Head of caudate nucleus (tissue), 42 donors: ENCODE results near the gene PLCG2.
A peak's percentile ranks its signal among the peaks of the same experiment; 100 is the strongest.
"Not testable (repeated sequence)": the region's sequence is repeated elsewhere in the genome, so short reads cannot be mapped to it uniquely, and the experiment has no call there.

ENCODE experiments used
- DNase-seq, 42 donors: peaks; one replicate each; pipeline versions ENCODE4 v3.0.0 to v3.0.0-alpha.2; 2020 to 2021; ENCODE audit warnings: mixed read lengths in 7 of 42
- intact Hi-C: fragments of 100-400 bp; cut with DNase I; formaldehyde crosslinking; loops from one replicate; pipeline ENCODE4 v1.15.0; 2022

PLCG2 gene

GRCh38 chr16:81784072-81784795 is 5.1 kb downstream of the PLCG2 start:
- no peak for DNase-seq

GRCh38 chr16:81785138-81785924 is 6.2 kb downstream of the PLCG2 start:
- intact Hi-C loops: no loop called here

More at GRCh38 chr16:81784072-81784795, 5.1 kb downstream of the PLCG2 start:
- intact Hi-C loops: no loop called here

GRCh38 chr16:81786321-81786720 is 7.2 kb downstream of the PLCG2 start:
- intact Hi-C loops: no loop called here
- DNase-seq: no peak

More at GRCh38 chr16:81785138-81785924, 6.2 kb downstream of the PLCG2 start:
- DNase-seq: no peak

GRCh38 chr16:81786868-81787267 is 7.8 kb downstream of the PLCG2 start:
- no peak for DNase-seq
- intact Hi-C loops: no loop called here

GRCh38 chr16:81787659-81788058 is 8.6 kb downstream of the PLCG2 start:
- intact Hi-C loops: no loop called here
- DNase-seq: no peak

GRCh38 chr16:81790277-81790676 is 11.2 kb downstream of the PLCG2 start:
- DNase-seq: no peak
- intact Hi-C loops: no loop called here

- no peak for DNase-seq
These were observed 11.8 kb downstream of the PLCG2 start for GRCh38 chr16:81790830-81791435.

GRCh38 chr16:81792828-81793227 is 13.7 kb downstream of the PLCG2 start:
- no peak for DNase-seq
- intact Hi-C loops: no loop called here

More at GRCh38 chr16:81790830-81791435, 11.8 kb downstream of the PLCG2 start:
- intact Hi-C loops: no loop called here

GRCh38 chr16:81795193-81795592 is 16.1 kb downstream of the PLCG2 start:
- intact Hi-C loops: no loop called here
- DNase-seq: no peak

GRCh38 chr16:81796035-81796434 is 16.9 kb downstream of the PLCG2 start:
- intact Hi-C loops: no loop called here
- peak in 11 of 42 donors; percentile 8 to 40 (median 21) for DNase-seq

GRCh38 chr16:81796583-81797346 is 17.7 kb downstream of the PLCG2 start:
- DNase-seq: no peak
- intact Hi-C loops: no loop called here

GRCh38 chr16:81797443-81797842 is 18.4 kb downstream of the PLCG2 start:
- DNase-seq: peak in 4 of 42 donors; percentile 3 to 46 (median 29)
- intact Hi-C loops: no loop called here

GRCh38 chr16:81798311-81799137 is 19.4 kb downstream of the PLCG2 start:
- no peak for DNase-seq
- intact Hi-C loops: no loop called here

GRCh38 chr16:81799138-81799504 is 20.0 kb downstream of the PLCG2 start:
- intact Hi-C loops: no loop called here
- no peak for DNase-seq

GRCh38 chr16:81801724-81802123 is 22.6 kb downstream of the PLCG2 start:
- DNase-seq: not testable (repeated sequence)

GRCh38 chr16:81803332-81803731 is 24.2 kb downstream of the PLCG2 start:
- intact Hi-C loops: no loop called here
- DNase-seq: no peak

More at GRCh38 chr16:81801724-81802123, 22.6 kb downstream of the PLCG2 start:
- intact Hi-C loops: not testable (repeated sequence)

GRCh38 chr16:81804134-81804610 is 25.1 kb downstream of the PLCG2 start:
- no peak for DNase-seq
- intact Hi-C loops: no loop called here

- DNase-seq: no peak
- intact Hi-C loops: no loop called here
These were observed 27.6 kb downstream of the PLCG2 start for GRCh38 chr16:81806696-81807095.
